ENCODE measurements around the gene PRLH.

The PRLH gene

GRCh38 chr2:237600205-237600846 lies 34.0 kb downstream of the PRLH start:
- Histone ChIP-seq H3K4me3 (ENCODE audit: severe bottlenecking) (no peak overlapping the region), H3K36me3 (ENCODE audit: low read depth) (no peaks in the 10 kb centered on the region), H3K9me3 (ENCODE audit: severe bottlenecking) (no peaks in the 10 kb centered on the region), H3K4me1 (ENCODE audit: insufficient read depth, poor library complexity, severe bottlenecking) (no peaks in the 10 kb centered on the region), H3K27me3 (ENCODE audit: insufficient read depth, poor library complexity, severe bottlenecking) (no peaks in the 10 kb centered on the region), H3K27ac (ENCODE audit: poor library complexity, severe bottlenecking) (no peak overlapping the region)
- ATAC-seq (ENCODE audit: low read depth) (no peak), DNase-seq (ENCODE audit: low spot score) (no peak)
- no peak for TF ChIP-seq CTCF (IDR thresholded peaks at IDR 0.05; ENCODE audit: poor library complexity, severe bottlenecking)

GRCh38 chr2:237601453-237602116 lies 35.2 kb downstream of the PRLH start:
- Histone ChIP-seq H3K9me3 (ENCODE audit: severe bottlenecking) (no peaks in the 10 kb centered on the region), H3K4me1 (ENCODE audit: insufficient read depth, poor library complexity, severe bottlenecking) (no peaks in the 10 kb centered on the region), H3K27me3 (ENCODE audit: insufficient read depth, poor library complexity, severe bottlenecking) (no peaks in the 10 kb centered on the region), H3K4me3 (ENCODE audit: severe bottlenecking) (no peak overlapping the region), H3K27ac (ENCODE audit: poor library complexity, severe bottlenecking) (no peak overlapping the region), H3K36me3 (ENCODE audit: low read depth) (no peaks in the 10 kb centered on the region)
- no peak for DNase-seq (ENCODE audit: low spot score)
- ATAC-seq (ENCODE audit: low read depth) = no peak
- TF ChIP-seq CTCF (IDR thresholded peaks at IDR 0.05; ENCODE audit: poor library complexity, severe bottlenecking) = no peak

- Histone ChIP-seq H3K4me1 (ENCODE audit: insufficient read depth, poor library complexity, severe bottlenecking) (no peaks in the 10 kb centered on the region), H3K4me3 (ENCODE audit: severe bottlenecking) (no peak overlapping the region), H3K27me3 (ENCODE audit: insufficient read depth, poor library complexity, severe bottlenecking) (no peaks in the 10 kb centered on the region), H3K36me3 (ENCODE audit: low read depth) (no peaks in the 10 kb centered on the region), H3K9me3 (ENCODE audit: severe bottlenecking) (no peaks in the 10 kb centered on the region), H3K27ac (ENCODE audit: poor library complexity, severe bottlenecking) (no peak overlapping the region)
- no peak for ATAC-seq (ENCODE audit: low read depth)
- TF ChIP-seq CTCF (IDR thresholded peaks at IDR 0.05; ENCODE audit: poor library complexity, severe bottlenecking) = no peak
- no peak for DNase-seq (ENCODE audit: low spot score)
These were observed 36.0 kb downstream of the PRLH start for GRCh38 chr2:237602409-237602808.

- no peak overlapping the region for H3K27ac ChIP-seq (ENCODE audit: poor library complexity, severe bottlenecking)
These were observed 36.8 kb downstream of the PRLH start for GRCh38 chr2:237603049-237603717.

More at GRCh38 chr2:237603049-237603717, 36.8 kb downstream of the PRLH start:
- H3K4me1 ChIP-seq (ENCODE audit: insufficient read depth, poor library complexity, severe bottlenecking) = no peaks in the 10 kb centered on the region
- DNase-seq (ENCODE audit: low spot score) (no peak), ATAC-seq (ENCODE audit: low read depth) (no peak)
- no peaks in the 10 kb centered on the region for H3K27me3 ChIP-seq (ENCODE audit: insufficient read depth, poor library complexity, severe bottlenecking)
- H3K9me3 ChIP-seq (ENCODE audit: severe bottlenecking) = no peaks in the 10 kb centered on the region
- TF ChIP-seq CTCF (IDR thresholded peaks at IDR 0.05; ENCODE audit: poor library complexity, severe bottlenecking) = no peak
- H3K36me3 ChIP-seq (ENCODE audit: low read depth) = no peaks in the 10 kb centered on the region
- no peak overlapping the region for H3K4me3 ChIP-seq (ENCODE audit: severe bottlenecking)

Measured in RWPE2 (cell line).